GM10266 (cell line): ENCODE data around the gene IL16.

Experiments
- DNase-seq: peaks from one replicate; pipeline ENCODE4 v3.0.0; 2012; ENCODE audit errors: extremely low spot score
- TF ChIP-seq, protein P1 (sequence below): IDR thresholded peaks from 2 replicates; pipeline ENCODE4 v1.5.1; 2012; ENCODE audit warnings: mild to moderate bottlenecking, low read depth; ENCODE audit not compliant: control insufficient read depth, insufficient read depth; ENCODE audit errors: missing control alignments

Gene IL16

DNA sequence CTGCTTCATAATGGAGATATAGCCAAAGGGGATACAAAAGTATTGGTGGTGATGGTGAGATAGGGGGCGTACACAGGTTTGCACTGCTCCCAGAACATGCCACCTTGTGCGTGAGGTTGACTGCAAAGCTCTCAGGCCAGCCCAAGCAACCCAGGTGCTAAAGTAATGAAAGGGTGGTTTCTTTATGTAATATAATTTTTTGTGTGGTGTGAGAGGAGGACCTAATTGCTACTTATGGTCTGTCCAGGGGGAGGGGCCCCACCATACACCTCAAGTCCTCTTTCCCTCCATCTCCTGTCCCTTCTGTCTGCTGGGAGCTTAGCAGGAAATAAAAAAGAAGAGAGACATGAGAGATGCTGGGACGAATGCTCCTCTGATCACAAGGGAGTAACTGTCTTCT, 73.5 kb downstream of the IL16 start:
- TF ChIP-seq, protein P1, sequence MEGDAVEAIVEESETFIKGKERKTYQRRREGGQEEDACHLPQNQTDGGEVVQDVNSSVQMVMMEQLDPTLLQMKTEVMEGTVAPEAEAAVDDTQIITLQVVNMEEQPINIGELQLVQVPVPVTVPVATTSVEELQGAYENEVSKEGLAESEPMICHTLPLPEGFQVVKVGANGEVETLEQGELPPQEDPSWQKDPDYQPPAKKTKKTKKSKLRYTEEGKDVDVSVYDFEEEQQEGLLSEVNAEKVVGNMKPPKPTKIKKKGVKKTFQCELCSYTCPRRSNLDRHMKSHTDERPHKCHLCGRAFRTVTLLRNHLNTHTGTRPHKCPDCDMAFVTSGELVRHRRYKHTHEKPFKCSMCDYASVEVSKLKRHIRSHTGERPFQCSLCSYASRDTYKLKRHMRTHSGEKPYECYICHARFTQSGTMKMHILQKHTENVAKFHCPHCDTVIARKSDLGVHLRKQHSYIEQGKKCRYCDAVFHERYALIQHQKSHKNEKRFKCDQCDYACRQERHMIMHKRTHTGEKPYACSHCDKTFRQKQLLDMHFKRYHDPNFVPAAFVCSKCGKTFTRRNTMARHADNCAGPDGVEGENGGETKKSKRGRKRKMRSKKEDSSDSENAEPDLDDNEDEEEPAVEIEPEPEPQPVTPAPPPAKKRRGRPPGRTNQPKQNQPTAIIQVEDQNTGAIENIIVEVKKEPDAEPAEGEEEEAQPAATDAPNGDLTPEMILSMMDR, result no peak
- no peak for DNase-seq

DNA sequence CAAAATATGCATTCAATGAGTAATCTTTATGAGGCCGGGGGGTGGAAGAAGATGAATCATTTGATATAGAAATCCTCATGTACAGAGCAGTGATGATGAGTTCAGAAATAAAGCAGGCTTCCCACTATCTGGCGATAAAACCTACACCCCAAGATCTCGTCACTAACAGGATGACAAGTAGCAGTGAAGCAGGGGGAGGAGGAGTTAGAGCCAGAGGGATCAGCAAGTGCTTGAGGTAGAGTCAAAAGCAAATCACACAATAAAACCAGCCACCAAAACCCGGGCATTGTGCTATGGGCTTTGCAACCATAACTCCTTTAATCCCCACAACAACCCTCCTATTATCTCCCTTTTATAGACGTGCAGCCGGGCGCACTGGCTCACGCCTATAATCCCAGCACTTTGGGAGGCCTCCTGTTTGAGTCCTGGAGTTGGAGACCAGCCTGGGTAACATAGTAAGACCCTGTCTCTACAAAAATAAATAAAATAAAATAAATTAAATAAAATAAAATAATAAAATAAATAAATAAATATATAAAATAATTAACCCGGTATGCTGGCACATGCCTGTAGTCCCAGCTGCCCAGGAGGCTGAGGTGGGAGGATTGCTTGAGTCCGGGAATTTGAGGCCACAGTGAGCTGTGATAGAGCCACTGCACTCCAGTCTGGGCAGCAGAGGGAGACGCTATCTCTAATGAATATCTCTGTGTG, 74.3 kb downstream of the IL16 start:
- TF ChIP-seq, protein P1, result no peak
- no peak for DNase-seq

DNA sequence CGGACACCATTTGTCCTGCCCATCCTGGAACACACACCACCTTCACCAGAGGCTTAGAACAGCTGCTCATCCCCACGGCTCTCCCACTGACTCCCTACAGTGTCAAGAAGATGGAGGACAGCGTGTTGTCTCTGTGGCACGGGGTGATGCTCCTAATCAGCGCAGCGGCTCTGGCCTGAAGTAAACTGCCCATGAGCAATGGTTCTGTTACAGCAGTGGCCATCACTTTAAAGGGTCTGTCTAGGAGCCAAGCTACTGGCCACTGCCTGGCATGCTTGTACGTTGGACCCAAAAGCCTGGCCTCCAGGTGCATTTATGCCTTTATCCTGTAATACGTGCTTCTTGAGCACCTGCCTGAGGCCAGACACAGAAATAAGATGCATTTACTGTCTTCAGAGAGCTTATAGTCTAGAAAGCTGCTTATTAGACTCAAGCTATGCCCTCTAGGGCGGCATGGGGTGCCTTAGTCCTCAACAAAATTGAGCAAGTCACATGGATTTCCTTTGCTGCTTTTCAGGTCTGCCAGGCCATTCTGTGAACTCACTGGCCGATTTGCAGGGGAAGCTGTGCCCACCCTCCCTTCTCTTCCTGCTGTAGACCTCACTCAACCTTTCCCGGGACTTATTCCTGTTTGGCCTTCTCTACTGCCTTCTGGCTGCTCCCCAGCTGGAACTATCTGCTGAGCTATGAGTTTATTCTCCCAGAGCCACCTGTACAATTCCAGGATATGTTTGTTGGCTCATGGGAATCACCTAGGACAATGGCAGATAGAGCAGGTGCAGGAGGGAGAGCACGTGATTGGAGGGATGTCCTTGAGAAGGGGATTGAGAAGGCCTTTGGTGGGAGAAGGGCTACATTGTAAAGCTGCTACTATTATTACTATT, 75.3 kb downstream of the IL16 start:
- TF ChIP-seq, protein P1, result no peak
- DNase-seq, result no peak

DNA sequence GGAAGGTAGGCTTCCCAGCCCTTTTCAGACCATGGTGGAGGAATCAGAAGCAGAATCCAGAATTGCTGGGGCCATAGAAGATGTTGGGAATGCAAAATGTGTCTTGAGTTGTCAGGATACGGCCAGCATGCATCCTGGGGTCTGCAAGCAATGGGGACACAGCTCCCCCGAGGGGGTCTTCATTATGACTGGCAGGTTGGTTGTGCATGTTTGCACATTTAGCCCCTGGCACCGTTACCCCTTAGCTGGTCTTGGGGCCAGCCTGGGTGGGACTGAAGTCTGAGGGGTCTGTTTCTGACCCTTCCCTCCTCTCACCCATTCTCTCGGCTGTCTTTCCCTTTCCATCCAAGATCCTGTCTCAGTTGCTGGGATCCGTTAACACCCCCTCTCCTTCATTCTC, 76.5 kb downstream of the IL16 start:
- TF ChIP-seq, protein P1, result no peak
- no peak for DNase-seq

DNA sequence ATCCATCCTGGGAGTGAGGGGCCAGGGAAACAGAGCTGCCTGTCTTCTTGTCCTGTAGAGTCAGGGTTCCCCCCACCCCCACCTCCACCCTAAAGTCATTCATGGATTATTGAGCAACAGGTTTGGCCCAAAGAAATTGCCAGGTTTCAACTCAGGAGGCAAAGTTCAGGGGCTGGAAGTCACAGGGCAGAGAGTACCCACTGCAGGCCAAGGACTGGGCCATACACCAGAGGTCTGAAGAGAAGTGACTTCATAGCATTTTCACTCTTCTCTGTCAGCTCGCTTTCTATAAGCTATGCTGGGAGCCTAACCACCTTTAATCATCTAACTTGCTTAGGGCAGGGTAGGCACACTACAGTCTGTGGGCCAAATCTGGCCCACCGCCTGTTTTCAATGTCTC, 77.2 kb downstream of the IL16 start:
- TF ChIP-seq, protein P1, result no peak
- DNase-seq, result no peak

DNA sequence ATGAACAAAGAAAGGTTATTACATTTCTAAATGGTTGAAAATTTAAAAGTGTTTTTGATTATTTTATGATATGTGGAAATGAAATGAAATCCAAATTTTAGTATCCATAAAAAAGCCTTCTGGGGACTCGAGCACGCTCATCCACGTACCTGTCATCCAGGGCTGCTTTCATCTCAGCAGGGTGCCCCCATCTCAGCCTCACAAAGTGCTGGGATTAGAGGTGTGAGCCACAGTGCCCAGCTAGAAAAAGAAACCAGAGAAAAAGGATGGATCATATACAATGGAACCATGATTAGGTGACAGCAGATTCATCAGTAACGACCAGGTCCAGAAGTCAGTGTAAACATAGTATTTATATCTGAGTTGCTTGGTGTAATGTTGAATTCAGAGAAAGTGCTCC, 77.6 kb downstream of the IL16 start:
- TF ChIP-seq, protein P1, result no peak
- no peak for DNase-seq
